GM23338 (cell line): ENCODE measurements around the gene MFAP4. TPM values are rescaled to one million over a fixed set of nuclear protein-coding genes. Genes with fewer than 3 reads are reported as not detected.

Source experiments
- ATAC-seq: fragments of 200-7000 bp; cut with Tn5 transposase; 3 replicates; pipeline ENCODE4 v1.9.1; 2020
- DNase-seq: peaks from one replicate; pipeline ENCODE4 v3.0.0-alpha.2; 2015; ENCODE audit warnings: low spot score
- H2AFZ ChIP-seq: fragments of 200-600 bp; sonication (generic); 2 replicates; pipeline ENCODE4 v1.8.0; 2016; ENCODE audit warnings: antibody characterized with exemption, mild to moderate bottlenecking, moderate library complexity
- H3F3A ChIP-seq: fragments of 200-600 bp; sonication (generic); replicated peaks from 2 replicates; pipeline ENCODE4 v1.8.0; 2017; ENCODE audit warnings: antibody characterized with exemption, mixed run types, low read depth
- H3K27ac ChIP-seq: fragments of 200-600 bp; sonication (generic); 2 replicates; pipeline ENCODE4 v1.6.1; 2016; ENCODE audit warnings: low read depth
- H3K27me3 ChIP-seq: fragments of 200-600 bp; sonication (generic); 2 replicates; pipeline ENCODE4 v1.8.0; 2016; ENCODE audit warnings: mild to moderate bottlenecking, mixed run types, moderate library complexity; ENCODE audit not compliant: insufficient read depth
- H3K36me3 ChIP-seq: fragments of 200-600 bp; sonication (generic); 2 replicates; pipeline ENCODE4 v1.8.0; 2016; ENCODE audit warnings: mild to moderate bottlenecking; ENCODE audit not compliant: insufficient read depth
- H3K4me1 ChIP-seq: fragments of 200-600 bp; sonication (generic); 2 replicates; pipeline ENCODE4 v1.8.0; 2016; ENCODE audit warnings: mild to moderate bottlenecking, moderate library complexity; ENCODE audit not compliant: insufficient read depth
- H3K4me2 ChIP-seq: fragments of 200-600 bp; sonication (generic); 2 replicates; pipeline ENCODE4 v1.7.1; 2017; ENCODE audit warnings: mixed run types
- H3K4me3 ChIP-seq: fragments of 200-600 bp; sonication (generic); 2 replicates; pipeline ENCODE4 v1.6.1; 2016; ENCODE audit warnings: mixed run types
- H3K79me2 ChIP-seq: fragments of 200-600 bp; sonication (generic); replicated peaks from 2 replicates; pipeline ENCODE4 v1.8.0; 2017; ENCODE audit warnings: mild to moderate bottlenecking; ENCODE audit not compliant: insufficient read depth
- H3K9me2 ChIP-seq: fragments of 200-600 bp; sonication (generic); 2 replicates; pipeline ENCODE4 v1.8.0; 2017; ENCODE audit not compliant: insufficient read depth
- H4K20me1 ChIP-seq: fragments of 200-600 bp; sonication (generic); replicated peaks from 2 replicates; pipeline ENCODE4 v1.8.0; 2017; ENCODE audit warnings: mild to moderate bottlenecking; ENCODE audit not compliant: insufficient read depth
- H3K27ac Mint-ChIP-seq: 2 replicates; pipeline ENCODE4 v1.8.0; 2020; ENCODE audit warnings: inconsistent platforms, mild to moderate bottlenecking, moderate library complexity, mixed read lengths
- H3K27me3 Mint-ChIP-seq: 3 replicates; pipeline ENCODE4 v1.8.0; 2022; ENCODE audit warnings: low read depth, mild to moderate bottlenecking, moderate library complexity, mixed read lengths, inconsistent platforms; ENCODE audit not compliant: insufficient read depth, poor library complexity
- H3K36me3 Mint-ChIP-seq: 3 replicates; pipeline ENCODE4 v1.8.0; 2021; ENCODE audit warnings: low read depth, mild to moderate bottlenecking, inconsistent platforms, moderate library complexity, mixed read lengths
- H3K4me1 Mint-ChIP-seq: 3 replicates; pipeline ENCODE4 v1.8.0; 2020; ENCODE audit warnings: mild to moderate bottlenecking, inconsistent platforms, mixed read lengths
- H3K4me3 Mint-ChIP-seq: 3 replicates; pipeline ENCODE4 v1.8.0; 2021; ENCODE audit warnings: moderate library complexity, mild to moderate bottlenecking, inconsistent platforms, mixed read lengths
- H3K9me3 Mint-ChIP-seq: 3 replicates; pipeline ENCODE4 v1.8.0; 2020; ENCODE audit warnings: moderate library complexity, mild to moderate bottlenecking, inconsistent platforms, mixed read lengths
- EZH2phosphoT487 ChIP-seq: fragments of 200-600 bp; sonication (generic); IDR thresholded peaks from one replicate; pipeline ENCODE4 v1.8.1; 2018; ENCODE audit warnings: antibody characterized with exemption; ENCODE audit not compliant: unreplicated experiment
- JUNB ChIP-seq: IDR thresholded peaks from one replicate; pipeline ENCODE4 v1.6.1; 2016; ENCODE audit warnings: antibody characterized with exemption; ENCODE audit not compliant: unreplicated experiment
- NANOG ChIP-seq: IDR thresholded peaks from 2 replicates; pipeline ENCODE4 v1.6.1; 2016; ENCODE audit warnings: antibody characterized with exemption, borderline replicate concordance
- POLR2AphosphoS5 ChIP-seq: IDR thresholded peaks from 2 replicates; pipeline ENCODE4 v1.6.1; 2016; ENCODE audit warnings: antibody characterized with exemption, low read depth
- STAT1 ChIP-seq: IDR thresholded peaks from one replicate; pipeline ENCODE4 v1.6.1; 2016; ENCODE audit warnings: antibody characterized with exemption; ENCODE audit not compliant: unreplicated experiment
- ZNF331 ChIP-seq: fragments of 250-450 bp; sonication (Bioruptor Pico); IDR thresholded peaks from 2 replicates; pipeline ENCODE4 v1.5.0; 2020; ENCODE audit warnings: low read depth, mild to moderate bottlenecking, moderate library complexity
- polyA plus RNA-seq: library from polyadenylated mRNA; unstranded; fragments of >200 nt; fragmentation: Nextera tagmentation; extraction: Ambion mirVana; gene quantifications from 2 replicates; pipeline ENCODE4 v1.2.1, GENCODE V29; 2016
- total RNA-seq: library from RNA; depleted of rRNA; stranded (reverse); fragments of >200 nt; shearing (Covaris generic); gene quantifications from 2 replicates; pipeline ENCODE4 v1.2.3, GENCODE V29; 2014
- TF ChIP-seq, protein P1 (sequence below): IDR thresholded peaks from one replicate; pipeline ENCODE4 v1.6.1; 2018; ENCODE audit warnings: antibody characterized with exemption; ENCODE audit not compliant: unreplicated experiment
- TF ChIP-seq, protein P2 (sequence below), 2 experiments: fragments of 200-600 bp in 1 of 2; sonication (generic) in 1 of 2; conservative IDR thresholded peaks; 2 replicates each; pipeline versions ENCODE4 v1.5.1 to v1.6.1; 2016 to 2017; ENCODE audit warnings: antibody characterized with exemption in 2 of 2, low read depth in 2 of 2, mild to moderate bottlenecking in 2 of 2, moderate library complexity in 1 of 2
- TF ChIP-seq, protein P3 (sequence below): fragments of 250-450 bp; sonication (Bioruptor Pico); IDR thresholded peaks from 2 replicates; pipeline ENCODE4 v1.5.0; 2020; ENCODE audit warnings: mild to moderate bottlenecking, moderate library complexity
- TF ChIP-seq, protein P4 (sequence below): IDR thresholded peaks from 2 replicates; pipeline ENCODE4 v1.6.1; 2016; ENCODE audit warnings: antibody characterized with exemption

MFAP4 gene
- total and polyA plus RNA-seq, 2 experiments from 2014 or later: 7.7 to 9.7 TPM

DNA sequence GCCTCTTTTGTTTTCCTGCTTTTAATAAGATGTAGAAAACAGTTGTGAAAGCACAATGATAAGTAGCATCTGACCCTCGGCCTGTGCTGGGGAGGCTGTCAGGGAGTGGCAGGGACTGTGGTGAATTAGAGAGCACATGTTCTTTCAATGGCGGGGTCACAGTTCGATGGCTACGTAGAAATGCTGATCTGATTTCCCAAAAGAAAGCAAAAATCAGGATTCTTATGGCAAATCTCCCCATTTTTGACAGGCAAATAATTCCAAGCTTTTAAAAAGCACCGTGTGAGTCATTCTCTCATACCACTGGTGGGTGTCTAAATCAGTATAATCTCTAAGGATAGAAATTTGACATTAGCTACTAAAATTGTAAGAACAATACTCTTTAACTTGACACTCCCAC is 12.9 kb downstream of the MFAP4 start (continued):
- TF ChIP-seq, protein P1, sequence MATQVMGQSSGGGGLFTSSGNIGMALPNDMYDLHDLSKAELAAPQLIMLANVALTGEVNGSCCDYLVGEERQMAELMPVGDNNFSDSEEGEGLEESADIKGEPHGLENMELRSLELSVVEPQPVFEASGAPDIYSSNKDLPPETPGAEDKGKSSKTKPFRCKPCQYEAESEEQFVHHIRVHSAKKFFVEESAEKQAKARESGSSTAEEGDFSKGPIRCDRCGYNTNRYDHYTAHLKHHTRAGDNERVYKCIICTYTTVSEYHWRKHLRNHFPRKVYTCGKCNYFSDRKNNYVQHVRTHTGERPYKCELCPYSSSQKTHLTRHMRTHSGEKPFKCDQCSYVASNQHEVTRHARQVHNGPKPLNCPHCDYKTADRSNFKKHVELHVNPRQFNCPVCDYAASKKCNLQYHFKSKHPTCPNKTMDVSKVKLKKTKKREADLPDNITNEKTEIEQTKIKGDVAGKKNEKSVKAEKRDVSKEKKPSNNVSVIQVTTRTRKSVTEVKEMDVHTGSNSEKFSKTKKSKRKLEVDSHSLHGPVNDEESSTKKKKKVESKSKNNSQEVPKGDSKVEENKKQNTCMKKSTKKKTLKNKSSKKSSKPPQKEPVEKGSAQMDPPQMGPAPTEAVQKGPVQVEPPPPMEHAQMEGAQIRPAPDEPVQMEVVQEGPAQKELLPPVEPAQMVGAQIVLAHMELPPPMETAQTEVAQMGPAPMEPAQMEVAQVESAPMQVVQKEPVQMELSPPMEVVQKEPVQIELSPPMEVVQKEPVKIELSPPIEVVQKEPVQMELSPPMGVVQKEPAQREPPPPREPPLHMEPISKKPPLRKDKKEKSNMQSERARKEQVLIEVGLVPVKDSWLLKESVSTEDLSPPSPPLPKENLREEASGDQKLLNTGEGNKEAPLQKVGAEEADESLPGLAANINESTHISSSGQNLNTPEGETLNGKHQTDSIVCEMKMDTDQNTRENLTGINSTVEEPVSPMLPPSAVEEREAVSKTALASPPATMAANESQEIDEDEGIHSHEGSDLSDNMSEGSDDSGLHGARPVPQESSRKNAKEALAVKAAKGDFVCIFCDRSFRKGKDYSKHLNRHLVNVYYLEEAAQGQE: no peak
- TF ChIP-seq JUNB (no peak), ZNF331 (CRISPR knock-in tag) (no peak), STAT1 (no peak)

DNA sequence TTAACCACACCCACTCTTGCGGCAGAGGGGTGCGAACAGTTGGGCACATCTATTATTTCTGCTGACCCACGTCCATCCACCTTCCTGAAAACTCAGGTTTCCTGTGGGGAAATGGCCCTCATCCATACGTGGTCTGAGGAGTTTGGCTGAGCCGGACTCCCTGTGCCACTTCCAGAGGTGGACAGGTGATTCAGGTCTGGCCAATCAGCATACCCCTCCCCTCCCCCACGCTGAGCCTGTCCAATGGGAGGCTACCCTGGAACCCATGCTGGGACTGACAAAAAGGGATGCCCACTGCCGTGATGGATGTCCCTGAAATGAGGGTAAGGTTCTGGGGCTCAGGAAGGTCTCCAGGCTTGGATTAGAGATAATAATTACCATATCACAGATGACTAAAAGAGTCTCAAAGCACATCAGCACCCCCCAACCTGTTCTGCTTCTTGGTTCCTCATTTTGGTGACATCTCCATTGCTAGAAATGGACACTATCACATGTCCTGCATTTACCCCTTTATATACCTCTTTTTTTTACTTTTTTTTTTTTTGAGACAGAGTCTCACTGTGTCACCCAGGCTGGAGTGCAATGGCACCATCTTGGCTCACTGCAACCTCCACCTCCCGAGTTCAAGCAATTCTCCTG is 14.0 kb downstream of the MFAP4 start:
- Histone ChIP-seq H3K4me3 (no peak overlapping the region), H3K27ac (no peak overlapping the region), H3K9me2 (no peaks in the 10 kb centered on the region), H3K79me2 (0 out of 2 replicates have a peak, but pooled peaks cover 7% of the 10 kb centered on the region), H2AFZ (no peak overlapping the region), H3K36me3 (no peaks in the 10 kb centered on the region), H3K4me2 (no peak overlapping the region), H3K27me3 (no peaks in the 10 kb centered on the region), H3K4me1 (peaks cover 5% of the 10 kb centered on the region), H4K20me1 (no peaks in the 10 kb centered on the region), H3F3A (no peaks in the 10 kb centered on the region; the same call in 1 of the 2 replicates)
- Mint-ChIP-seq H3K27me3 (peaks cover 10% of the 10 kb centered on the region), H3K4me1 (peaks cover 16% of the 10 kb centered on the region), H3K9me3 (no peaks in the 10 kb centered on the region; the same call in 2 of the 3 replicates), H3K27ac (no peak overlapping the region), H3K36me3 (no peaks in the 10 kb centered on the region; the same call in 2 of the 3 replicates), H3K4me3 (no peak overlapping the region)
- DNase-seq: peak; percentile 31
- no peak for ATAC-seq
- TF ChIP-seq ZNF331 (CRISPR knock-in tag) (no peak), JUNB (no peak), POLR2AphosphoS5 (no peak), STAT1 (no peak), NANOG (no peak), EZH2phosphoT487 (no peak)
- TF ChIP-seq, protein P2, sequence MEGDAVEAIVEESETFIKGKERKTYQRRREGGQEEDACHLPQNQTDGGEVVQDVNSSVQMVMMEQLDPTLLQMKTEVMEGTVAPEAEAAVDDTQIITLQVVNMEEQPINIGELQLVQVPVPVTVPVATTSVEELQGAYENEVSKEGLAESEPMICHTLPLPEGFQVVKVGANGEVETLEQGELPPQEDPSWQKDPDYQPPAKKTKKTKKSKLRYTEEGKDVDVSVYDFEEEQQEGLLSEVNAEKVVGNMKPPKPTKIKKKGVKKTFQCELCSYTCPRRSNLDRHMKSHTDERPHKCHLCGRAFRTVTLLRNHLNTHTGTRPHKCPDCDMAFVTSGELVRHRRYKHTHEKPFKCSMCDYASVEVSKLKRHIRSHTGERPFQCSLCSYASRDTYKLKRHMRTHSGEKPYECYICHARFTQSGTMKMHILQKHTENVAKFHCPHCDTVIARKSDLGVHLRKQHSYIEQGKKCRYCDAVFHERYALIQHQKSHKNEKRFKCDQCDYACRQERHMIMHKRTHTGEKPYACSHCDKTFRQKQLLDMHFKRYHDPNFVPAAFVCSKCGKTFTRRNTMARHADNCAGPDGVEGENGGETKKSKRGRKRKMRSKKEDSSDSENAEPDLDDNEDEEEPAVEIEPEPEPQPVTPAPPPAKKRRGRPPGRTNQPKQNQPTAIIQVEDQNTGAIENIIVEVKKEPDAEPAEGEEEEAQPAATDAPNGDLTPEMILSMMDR (conservative IDR thresholded peaks at IDR 0.05; ENCODE audit: low read depth in 2 of 2): no peak
- TF ChIP-seq, protein P3, sequence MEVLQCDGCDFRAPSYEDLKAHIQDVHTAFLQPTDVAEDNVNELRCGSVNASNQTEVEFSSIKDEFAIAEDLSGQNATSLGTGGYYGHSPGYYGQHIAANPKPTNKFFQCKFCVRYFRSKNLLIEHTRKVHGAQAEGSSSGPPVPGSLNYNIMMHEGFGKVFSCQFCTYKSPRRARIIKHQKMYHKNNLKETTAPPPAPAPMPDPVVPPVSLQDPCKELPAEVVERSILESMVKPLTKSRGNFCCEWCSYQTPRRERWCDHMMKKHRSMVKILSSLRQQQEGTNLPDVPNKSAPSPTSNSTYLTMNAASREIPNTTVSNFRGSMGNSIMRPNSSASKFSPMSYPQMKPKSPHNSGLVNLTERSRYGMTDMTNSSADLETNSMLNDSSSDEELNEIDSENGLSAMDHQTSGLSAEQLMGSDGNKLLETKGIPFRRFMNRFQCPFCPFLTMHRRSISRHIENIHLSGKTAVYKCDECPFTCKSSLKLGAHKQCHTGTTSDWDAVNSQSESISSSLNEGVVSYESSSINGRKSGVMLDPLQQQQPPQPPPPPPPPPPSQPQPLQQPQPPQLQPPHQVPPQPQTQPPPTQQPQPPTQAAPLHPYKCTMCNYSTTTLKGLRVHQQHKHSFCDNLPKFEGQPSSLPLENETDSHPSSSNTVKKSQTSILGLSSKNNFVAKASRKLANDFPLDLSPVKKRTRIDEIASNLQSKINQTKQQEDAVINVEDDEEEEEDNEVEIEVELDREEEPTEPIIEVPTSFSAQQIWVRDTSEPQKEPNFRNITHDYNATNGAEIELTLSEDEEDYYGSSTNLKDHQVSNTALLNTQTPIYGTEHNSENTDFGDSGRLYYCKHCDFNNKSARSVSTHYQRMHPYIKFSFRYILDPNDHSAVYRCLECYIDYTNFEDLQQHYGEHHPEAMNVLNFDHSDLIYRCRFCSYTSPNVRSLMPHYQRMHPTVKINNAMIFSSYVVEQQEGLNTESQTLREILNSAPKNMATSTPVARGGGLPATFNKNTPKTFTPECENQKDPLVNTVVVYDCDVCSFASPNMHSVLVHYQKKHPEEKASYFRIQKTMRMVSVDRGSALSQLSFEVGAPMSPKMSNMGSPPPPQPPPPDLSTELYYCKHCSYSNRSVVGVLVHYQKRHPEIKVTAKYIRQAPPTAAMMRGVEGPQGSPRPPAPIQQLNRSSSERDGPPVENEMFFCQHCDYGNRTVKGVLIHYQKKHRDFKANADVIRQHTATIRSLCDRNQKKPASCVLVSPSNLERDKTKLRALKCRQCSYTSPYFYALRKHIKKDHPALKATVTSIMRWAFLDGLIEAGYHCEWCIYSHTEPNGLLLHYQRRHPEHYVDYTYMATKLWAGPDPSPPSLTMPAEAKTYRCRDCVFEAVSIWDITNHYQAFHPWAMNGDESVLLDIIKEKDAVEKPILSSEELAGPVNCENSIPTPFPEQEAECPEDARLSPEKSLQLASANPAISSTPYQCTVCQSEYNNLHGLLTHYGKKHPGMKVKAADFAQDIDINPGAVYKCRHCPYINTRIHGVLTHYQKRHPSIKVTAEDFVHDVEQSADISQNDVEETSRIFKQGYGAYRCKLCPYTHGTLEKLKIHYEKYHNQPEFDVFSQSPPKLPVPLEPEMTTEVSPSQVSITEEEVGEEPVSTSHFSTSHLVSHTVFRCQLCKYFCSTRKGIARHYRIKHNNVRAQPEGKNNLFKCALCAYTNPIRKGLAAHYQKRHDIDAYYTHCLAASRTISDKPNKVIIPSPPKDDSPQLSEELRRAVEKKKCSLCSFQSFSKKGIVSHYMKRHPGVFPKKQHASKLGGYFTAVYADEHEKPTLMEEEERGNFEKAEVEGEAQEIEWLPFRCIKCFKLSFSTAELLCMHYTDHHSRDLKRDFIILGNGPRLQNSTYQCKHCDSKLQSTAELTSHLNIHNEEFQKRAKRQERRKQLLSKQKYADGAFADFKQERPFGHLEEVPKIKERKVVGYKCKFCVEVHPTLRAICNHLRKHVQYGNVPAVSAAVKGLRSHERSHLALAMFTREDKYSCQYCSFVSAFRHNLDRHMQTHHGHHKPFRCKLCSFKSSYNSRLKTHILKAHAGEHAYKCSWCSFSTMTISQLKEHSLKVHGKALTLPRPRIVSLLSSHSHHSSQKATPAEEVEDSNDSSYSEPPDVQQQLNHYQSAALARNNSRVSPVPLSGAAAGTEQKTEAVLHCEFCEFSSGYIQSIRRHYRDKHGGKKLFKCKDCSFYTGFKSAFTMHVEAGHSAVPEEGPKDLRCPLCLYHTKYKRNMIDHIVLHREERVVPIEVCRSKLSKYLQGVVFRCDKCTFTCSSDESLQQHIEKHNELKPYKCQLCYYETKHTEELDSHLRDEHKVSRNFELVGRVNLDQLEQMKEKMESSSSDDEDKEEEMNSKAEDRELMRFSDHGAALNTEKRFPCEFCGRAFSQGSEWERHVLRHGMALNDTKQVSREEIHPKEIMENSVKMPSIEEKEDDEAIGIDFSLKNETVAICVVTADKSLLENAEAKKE: no peak
- TF ChIP-seq, protein P4, sequence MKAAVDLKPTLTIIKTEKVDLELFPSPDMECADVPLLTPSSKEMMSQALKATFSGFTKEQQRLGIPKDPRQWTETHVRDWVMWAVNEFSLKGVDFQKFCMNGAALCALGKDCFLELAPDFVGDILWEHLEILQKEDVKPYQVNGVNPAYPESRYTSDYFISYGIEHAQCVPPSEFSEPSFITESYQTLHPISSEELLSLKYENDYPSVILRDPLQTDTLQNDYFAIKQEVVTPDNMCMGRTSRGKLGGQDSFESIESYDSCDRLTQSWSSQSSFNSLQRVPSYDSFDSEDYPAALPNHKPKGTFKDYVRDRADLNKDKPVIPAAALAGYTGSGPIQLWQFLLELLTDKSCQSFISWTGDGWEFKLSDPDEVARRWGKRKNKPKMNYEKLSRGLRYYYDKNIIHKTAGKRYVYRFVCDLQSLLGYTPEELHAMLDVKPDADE: no peak
